Measurements from ENCODE around the gene SEL1L. TPM values are rescaled to one million over a fixed set of nuclear protein-coding genes. Genes with fewer than 3 reads are reported as not detected.
"Not testable (repeated sequence)": the region's sequence is repeated elsewhere in the genome, so short reads cannot be mapped to it uniquely, and the experiment has no call there.

SEL1L gene
- polyA plus RNA-seq, 1 donor, result 56.1 TPM

DNA sequence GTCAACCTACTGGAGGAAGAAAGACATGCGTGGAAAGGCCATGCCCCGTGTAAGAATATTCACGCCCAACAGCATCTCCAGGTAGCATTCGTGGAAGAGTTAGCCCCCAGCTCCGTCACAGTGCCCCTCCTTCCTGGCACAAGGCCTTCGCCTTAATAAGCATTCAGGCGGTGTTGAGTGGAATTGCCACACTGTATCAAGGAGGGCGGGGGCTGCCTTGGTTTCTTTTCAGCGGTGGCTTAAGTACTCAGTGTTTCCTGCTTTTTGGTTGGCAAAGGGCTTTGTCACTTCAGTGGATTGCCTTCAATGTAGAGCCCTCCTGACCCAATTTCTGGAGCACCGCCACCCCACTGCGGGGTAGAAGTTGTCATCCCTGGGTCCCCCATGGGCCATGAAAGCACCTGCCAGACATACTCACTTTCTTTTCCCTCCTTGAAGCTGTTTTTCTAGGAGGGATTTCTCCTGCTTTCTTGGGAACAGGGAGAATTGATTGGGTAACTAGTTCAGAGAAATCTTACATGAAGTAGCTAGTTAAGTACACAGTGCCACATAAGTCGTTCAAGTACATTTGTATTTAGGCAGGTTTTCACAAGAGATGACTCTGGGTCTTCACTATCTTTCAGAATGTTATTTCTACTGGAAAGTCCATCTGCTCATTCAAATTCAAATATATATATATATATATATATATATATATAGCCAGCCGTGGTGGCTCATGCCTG, 68.0 kb downstream of the SEL1L start:
- WGBS (ENCODE audit: insufficient coverage, low lambda C conversion rate), result no CpG with 5 or more reads among the region's 13 CpGs
- Histone ChIP-seq H3K4me3 (ENCODE audit: low read length) (no peak overlapping the region), H3K36me3 (ENCODE audit: control insufficient read depth, insufficient read depth, low read length) (no peaks in the 10 kb centered on the region), H3K9me3 (ENCODE audit: control insufficient read depth, low read depth, low read length) (peaks cover 11% of the 10 kb centered on the region), H3K4me1 (ENCODE audit: control insufficient read depth, insufficient read depth, low read length) (no peaks in the 10 kb centered on the region), H3K27ac (ENCODE audit: low read length) (no peak overlapping the region), H3K27me3 (ENCODE audit: control insufficient read depth, insufficient read depth, low read length) (no peaks in the 10 kb centered on the region)
- no peak for DNase-seq

DNA sequence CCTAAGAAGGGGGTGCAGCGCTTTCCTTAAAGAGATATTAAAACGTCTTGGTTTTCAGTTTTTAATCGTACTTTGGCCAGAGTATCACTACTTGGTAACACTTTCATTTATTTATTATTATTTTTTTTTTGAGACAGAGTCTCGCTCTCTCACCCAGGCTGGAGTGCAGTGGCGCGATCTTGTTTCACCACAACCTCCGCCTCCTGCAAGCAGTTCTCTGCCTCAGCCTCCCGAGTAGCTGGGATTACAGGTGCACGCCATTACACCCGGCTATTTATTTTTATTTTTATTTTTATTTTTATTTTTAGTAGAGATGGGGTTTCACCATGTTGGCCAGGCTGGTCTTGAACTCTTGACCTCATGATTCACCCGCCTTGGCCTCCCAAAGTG, 68.7 kb downstream of the SEL1L start:
- not testable (repeated sequence) for H3K4me1 ChIP-seq (ENCODE audit: control insufficient read depth, insufficient read depth, low read length); H3K27ac ChIP-seq (ENCODE audit: low read length); H3K36me3 ChIP-seq (ENCODE audit: control insufficient read depth, insufficient read depth, low read length); DNase-seq; H3K27me3 ChIP-seq (ENCODE audit: control insufficient read depth, insufficient read depth, low read length)
- Histone ChIP-seq H3K9me3 (ENCODE audit: control insufficient read depth, low read depth, low read length) (peaks cover 11% of the 10 kb centered on the region), H3K4me3 (ENCODE audit: low read length) (peak overlapping the region; percentile 28)
- WGBS (ENCODE audit: insufficient coverage, low lambda C conversion rate), result 29% methylated on average over 2 of the region's 11 CpGs

DNA sequence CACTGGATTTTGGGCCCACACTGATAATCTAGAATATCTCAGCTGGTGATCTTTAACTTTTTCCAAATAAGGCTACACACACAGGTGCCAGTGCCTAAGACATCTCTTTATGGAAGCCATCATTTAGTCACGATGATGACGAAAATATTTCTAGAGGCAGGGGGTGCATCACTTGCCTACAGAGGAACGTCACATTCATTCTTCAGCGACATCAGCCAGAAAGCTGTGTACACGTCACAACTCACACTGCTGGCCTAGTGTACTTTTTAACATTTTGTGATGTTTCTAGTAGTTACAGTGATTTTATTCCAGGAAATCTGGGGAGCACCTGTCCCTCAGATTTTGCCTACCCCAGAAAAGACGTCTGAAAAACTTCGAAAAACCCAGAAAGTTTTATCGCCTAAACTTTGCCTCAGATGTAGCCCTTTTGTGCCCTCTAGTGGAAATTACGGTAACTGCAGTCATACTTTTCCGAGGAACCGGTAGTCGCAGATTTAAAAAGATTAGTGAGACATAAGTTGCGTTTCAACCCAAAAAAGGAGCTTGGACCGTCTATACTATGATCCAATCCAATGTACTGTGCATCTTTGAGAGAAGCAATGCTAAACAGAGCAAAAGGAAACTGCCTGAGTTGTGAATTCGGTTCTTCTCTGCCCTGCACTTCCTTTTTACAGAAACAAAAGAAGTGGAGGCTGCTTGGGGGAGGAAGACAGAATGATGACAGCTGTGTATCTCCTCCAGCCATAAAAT, 69.2 kb downstream of the SEL1L start:
- peak overlapping the region; percentile 28 for H3K4me3 ChIP-seq (ENCODE audit: low read length)

DNA sequence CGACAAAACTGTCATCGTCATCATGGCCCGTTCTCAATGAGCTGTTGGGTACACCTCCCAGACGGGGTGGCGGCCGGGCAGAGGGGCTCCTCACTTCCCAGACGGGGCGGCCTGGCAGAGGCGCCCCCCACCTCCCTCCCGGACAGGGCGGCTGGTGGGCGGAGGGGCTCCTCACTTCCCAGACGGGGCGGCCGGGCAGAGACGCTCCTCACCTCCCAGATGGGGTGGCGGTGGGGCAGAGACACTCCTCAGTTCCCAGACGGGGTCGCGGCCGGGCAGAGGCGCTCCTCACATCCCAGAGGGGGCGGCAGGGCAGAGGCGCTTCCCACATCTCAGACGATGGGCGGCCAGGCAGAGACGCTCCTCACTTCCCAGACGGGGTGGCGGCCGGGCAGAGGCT, 71.3 kb downstream of the SEL1L start:
- H3K9me3 ChIP-seq (ENCODE audit: control insufficient read depth, low read depth, low read length), result peaks cover 11% of the 10 kb centered on the region
- not testable (repeated sequence) for H3K27me3 ChIP-seq (ENCODE audit: control insufficient read depth, insufficient read depth, low read length); DNase-seq; H3K4me1 ChIP-seq (ENCODE audit: control insufficient read depth, insufficient read depth, low read length); H3K36me3 ChIP-seq (ENCODE audit: control insufficient read depth, insufficient read depth, low read length); H3K4me3 ChIP-seq (ENCODE audit: low read length); H3K27ac ChIP-seq (ENCODE audit: low read length)
- WGBS (ENCODE audit: insufficient coverage, low lambda C conversion rate), result no CpG with 5 or more reads among the region's 30 CpGs

More for the DNA sequence above, 69.2 kb downstream of the SEL1L start:
- Histone ChIP-seq H3K9me3 (ENCODE audit: control insufficient read depth, low read depth, low read length) (peaks cover 11% of the 10 kb centered on the region), H3K4me1 (ENCODE audit: control insufficient read depth, insufficient read depth, low read length) (no peaks in the 10 kb centered on the region), H3K27ac (ENCODE audit: low read length) (no peak overlapping the region), H3K27me3 (ENCODE audit: control insufficient read depth, insufficient read depth, low read length) (no peaks in the 10 kb centered on the region), H3K36me3 (ENCODE audit: control insufficient read depth, insufficient read depth, low read length) (no peaks in the 10 kb centered on the region)
- DNase-seq, result peak in 1 of 2 donors; percentile 63
- WGBS (ENCODE audit: insufficient coverage, low lambda C conversion rate), result no CpG with 5 or more reads among the region's 15 CpGs

DNA sequence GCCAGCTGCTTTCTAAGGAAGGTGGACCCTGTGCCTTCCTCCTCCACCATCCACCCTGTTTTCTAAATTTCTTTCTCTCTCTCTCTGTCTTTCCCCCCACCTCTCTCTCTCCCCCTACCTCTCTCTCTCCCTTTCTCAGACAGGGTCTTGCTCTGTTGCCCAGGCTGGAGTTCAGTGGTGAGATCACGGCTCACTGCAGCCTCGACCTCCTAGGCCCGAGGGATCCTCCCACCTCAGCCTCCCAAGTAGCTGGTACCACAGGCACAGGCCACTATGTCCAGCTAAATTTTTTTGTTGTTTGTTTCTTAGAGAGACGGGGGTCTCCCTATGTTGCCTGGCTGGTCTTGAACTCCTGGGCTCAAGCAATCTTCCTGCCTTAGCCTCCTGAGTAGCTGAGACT, 73.7 kb downstream of the SEL1L start:
- H3K36me3 ChIP-seq (ENCODE audit: control insufficient read depth, insufficient read depth, low read length), result no peaks in the 10 kb centered on the region
- no CpG with 5 or more reads among the region's 4 CpGs for WGBS (ENCODE audit: insufficient coverage, low lambda C conversion rate)
- H3K9me3 ChIP-seq (ENCODE audit: control insufficient read depth, low read depth, low read length), result peaks cover 11% of the 10 kb centered on the region

DNA sequence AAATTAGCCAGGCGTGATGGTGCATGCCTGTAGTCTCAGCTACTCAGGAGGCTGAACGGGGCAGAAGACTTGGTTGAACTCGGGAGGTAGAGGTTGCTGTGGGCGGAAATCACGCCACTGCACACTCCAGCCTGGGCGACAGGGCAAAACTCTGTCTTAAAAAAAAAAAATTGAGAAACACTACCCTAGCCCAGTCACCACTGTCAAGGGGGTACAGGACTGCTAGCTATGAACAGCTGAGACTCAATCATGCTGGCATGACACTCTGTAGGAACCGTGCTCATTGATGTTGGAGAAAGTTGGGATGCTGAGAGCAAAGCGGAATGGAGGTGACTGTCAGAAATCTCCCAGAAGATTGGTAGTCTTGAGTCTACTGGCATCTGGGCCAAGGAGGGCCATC, 75.3 kb downstream of the SEL1L start:
- WGBS (ENCODE audit: insufficient coverage, low lambda C conversion rate), result no CpG with 5 or more reads among the region's 8 CpGs
- no peaks in the 10 kb centered on the region for H3K27me3 ChIP-seq (ENCODE audit: control insufficient read depth, insufficient read depth, low read length)
- H3K9me3 ChIP-seq (ENCODE audit: control insufficient read depth, low read depth, low read length), result peaks cover 11% of the 10 kb centered on the region
- H3K4me3 ChIP-seq (ENCODE audit: low read length), result no peak overlapping the region
- H3K36me3 ChIP-seq (ENCODE audit: control insufficient read depth, insufficient read depth, low read length), result no peaks in the 10 kb centered on the region
- no peak for DNase-seq
- H3K4me1 ChIP-seq (ENCODE audit: control insufficient read depth, insufficient read depth, low read length), result no peaks in the 10 kb centered on the region
- H3K27ac ChIP-seq (ENCODE audit: low read length), result no peak overlapping the region

More for the DNA sequence above, 73.7 kb downstream of the SEL1L start:
- H3K4me1 ChIP-seq (ENCODE audit: control insufficient read depth, insufficient read depth, low read length), result no peaks in the 10 kb centered on the region
- H3K4me3 ChIP-seq (ENCODE audit: low read length), result no peak overlapping the region
- no peak for DNase-seq
- H3K27me3 ChIP-seq (ENCODE audit: control insufficient read depth, insufficient read depth, low read length), result no peaks in the 10 kb centered on the region
- no peak overlapping the region for H3K27ac ChIP-seq (ENCODE audit: low read length)

DNA sequence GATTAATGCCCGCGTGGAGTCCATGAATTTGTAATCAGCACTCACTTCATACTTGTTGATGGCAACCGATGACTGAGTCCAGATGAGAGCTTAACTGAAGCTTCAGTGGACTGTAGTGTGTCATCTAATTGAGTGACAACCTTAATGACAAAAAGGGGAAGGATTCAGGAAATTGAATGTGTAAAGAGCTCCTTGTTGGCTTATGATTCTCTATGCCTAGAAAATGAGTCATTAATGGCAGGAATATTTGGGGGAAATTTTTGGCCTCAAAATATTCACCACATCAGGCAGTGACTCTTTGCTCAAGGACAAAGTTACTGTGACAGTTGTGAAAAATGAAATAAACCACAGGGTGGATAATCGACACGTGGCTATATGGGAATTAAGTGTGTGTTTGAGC, 78.3 kb downstream of the SEL1L start:
- no peak overlapping the region for H3K4me3 ChIP-seq (ENCODE audit: low read length)
- no peaks in the 10 kb centered on the region for H3K27me3 ChIP-seq (ENCODE audit: control insufficient read depth, insufficient read depth, low read length)
- H3K9me3 ChIP-seq (ENCODE audit: control insufficient read depth, low read depth, low read length), result no peaks in the 10 kb centered on the region
- H3K4me1 ChIP-seq (ENCODE audit: control insufficient read depth, insufficient read depth, low read length), result no peaks in the 10 kb centered on the region
- H3K36me3 ChIP-seq (ENCODE audit: control insufficient read depth, insufficient read depth, low read length), result no peaks in the 10 kb centered on the region
- no peak overlapping the region for H3K27ac ChIP-seq (ENCODE audit: low read length)
- DNase-seq, result no peak
- WGBS (ENCODE audit: insufficient coverage, low lambda C conversion rate), result 86% methylated on average over 2 of the region's 5 CpGs

DNA sequence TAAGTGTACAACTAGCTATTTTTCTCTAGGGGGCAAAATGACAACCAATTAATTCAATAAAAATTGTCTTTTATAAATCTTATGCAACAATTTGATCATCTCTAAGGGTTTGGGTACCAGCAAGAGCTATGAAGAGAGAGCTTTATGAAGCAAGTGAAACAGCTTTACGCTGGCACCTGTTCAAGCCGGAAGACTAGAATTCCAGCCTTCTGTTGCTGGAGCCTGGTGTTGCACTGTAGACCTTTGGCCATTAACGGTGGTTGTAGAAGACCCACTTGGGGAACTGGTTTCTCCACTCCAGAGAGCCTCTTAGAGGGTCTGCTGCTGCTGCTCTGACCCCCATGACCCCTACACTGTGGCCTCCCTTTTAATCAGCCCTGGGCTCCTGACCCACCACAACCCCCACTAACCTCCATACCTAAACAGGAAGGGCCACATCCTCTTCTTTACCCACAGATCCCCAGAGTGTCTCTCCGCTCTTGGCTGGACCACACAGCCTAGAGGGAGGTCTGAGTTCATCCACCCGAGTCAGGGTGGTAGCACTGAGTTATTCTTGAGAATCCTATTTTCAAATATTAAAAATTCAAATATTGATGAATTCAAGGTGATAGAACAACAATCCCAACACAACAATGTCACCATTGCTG, 79.0 kb downstream of the SEL1L start:
- peak in 1 of 2 donors; percentile 18 for DNase-seq
- Histone ChIP-seq H3K4me3 (ENCODE audit: low read length) (no peak overlapping the region), H3K9me3 (ENCODE audit: control insufficient read depth, low read depth, low read length) (no peaks in the 10 kb centered on the region), H3K4me1 (ENCODE audit: control insufficient read depth, insufficient read depth, low read length) (no peaks in the 10 kb centered on the region), H3K27me3 (ENCODE audit: control insufficient read depth, insufficient read depth, low read length) (no peaks in the 10 kb centered on the region), H3K27ac (ENCODE audit: low read length) (no peak overlapping the region), H3K36me3 (ENCODE audit: control insufficient read depth, insufficient read depth, low read length) (no peaks in the 10 kb centered on the region)
- no CpG with 5 or more reads among the region's 5 CpGs for WGBS (ENCODE audit: insufficient coverage, low lambda C conversion rate)

DNA sequence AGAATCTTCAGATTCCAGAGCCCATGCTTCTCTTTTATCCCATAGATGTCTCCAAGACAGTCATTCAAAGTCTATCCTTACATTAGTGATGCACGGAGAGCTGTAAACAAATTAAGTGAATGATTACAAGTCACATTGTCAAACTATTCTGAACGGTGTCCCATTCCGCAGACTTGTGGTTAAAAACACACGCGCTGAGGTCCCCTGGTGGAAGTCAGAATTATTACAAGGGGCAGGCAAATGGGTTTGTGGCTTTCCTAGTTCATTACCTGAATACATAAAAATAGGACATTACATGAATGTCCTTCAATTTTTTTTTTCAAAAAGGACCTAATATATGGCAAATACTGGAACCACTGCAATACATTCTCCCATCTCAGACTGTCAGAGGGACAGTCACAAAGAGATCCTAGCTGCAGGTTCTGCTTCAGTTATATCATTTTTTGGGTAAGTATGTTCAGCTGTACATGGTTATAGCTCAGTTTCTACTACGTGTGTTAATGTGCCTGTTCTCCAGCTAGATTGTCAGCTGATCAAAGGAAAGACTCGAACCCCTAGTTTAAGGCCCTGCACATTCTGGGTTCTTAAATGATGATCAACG, 80.4 kb downstream of the SEL1L start:
- Histone ChIP-seq H3K4me1 (ENCODE audit: control insufficient read depth, insufficient read depth, low read length) (peaks cover 8% of the 10 kb centered on the region), H3K27ac (ENCODE audit: low read length) (no peak overlapping the region), H3K4me3 (ENCODE audit: low read length) (no peak overlapping the region), H3K27me3 (ENCODE audit: control insufficient read depth, insufficient read depth, low read length) (no peaks in the 10 kb centered on the region), H3K36me3 (ENCODE audit: control insufficient read depth, insufficient read depth, low read length) (no peaks in the 10 kb centered on the region), H3K9me3 (ENCODE audit: control insufficient read depth, low read depth, low read length) (no peaks in the 10 kb centered on the region)
- DNase-seq, result peak in 1 of 2 donors; percentile 40
- WGBS (ENCODE audit: insufficient coverage, low lambda C conversion rate), result no CpG with 5 or more reads among the region's 8 CpGs

DNA sequence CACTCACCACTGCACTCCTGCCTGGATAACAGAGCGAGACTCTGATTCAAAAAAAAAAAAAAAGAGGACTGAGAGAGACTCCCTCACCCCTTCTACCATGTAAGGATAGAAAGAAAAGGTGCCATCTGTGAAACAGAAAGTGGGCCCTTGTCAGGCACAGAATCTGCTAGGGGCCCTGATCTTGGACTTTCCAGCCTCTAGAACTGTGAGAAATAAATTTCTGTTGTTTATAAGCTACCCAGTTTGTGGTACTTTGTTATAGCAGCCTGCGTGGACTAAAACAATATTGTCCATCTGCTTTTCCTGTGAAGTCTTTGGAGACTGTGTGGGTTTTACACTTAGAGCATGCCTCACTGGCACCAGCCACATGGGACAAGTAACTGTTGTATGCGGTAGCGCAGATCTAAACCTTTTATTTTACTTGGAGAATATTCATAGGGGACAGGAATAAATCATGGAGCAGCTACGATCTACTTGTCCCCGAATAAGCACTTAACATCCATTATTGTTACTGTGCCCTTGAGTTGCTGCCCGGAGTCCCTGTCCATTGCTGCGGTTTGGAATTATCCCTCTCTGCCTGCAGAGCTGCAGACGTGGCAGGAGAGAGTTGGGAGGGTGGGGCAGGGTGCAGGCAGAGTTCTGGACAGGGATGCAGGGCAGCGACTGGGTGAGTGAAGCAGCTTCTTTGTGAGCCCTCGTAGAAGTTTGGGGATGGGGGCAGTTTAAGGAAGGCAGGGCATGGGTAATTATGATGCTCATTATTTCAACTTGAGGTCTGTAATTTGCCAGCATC, 81.1 kb downstream of the SEL1L start:
- 81% methylated on average over 2 of the region's 11 CpGs for whole genome bisulfite sequencing (ENCODE audit: insufficient coverage, low lambda C conversion rate)
- no peaks in the 10 kb centered on the region for H3K27me3 ChIP-seq (ENCODE audit: control insufficient read depth, insufficient read depth, low read length)

More for the DNA sequence above, 81.1 kb downstream of the SEL1L start:
- DNase-seq, result no peak
- Histone ChIP-seq H3K36me3 (ENCODE audit: control insufficient read depth, insufficient read depth, low read length) (no peaks in the 10 kb centered on the region), H3K9me3 (ENCODE audit: control insufficient read depth, low read depth, low read length) (no peaks in the 10 kb centered on the region), H3K27ac (ENCODE audit: low read length) (no peak overlapping the region), H3K4me1 (ENCODE audit: control insufficient read depth, insufficient read depth, low read length) (peaks cover 8% of the 10 kb centered on the region), H3K4me3 (ENCODE audit: low read length) (no peak overlapping the region)
